GM21786 (cell line): ENCODE data around the gene DMAC2.
A peak's percentile ranks its signal among the peaks of the same experiment; 100 is the strongest.
"Not testable (repeated sequence)": the region's sequence is repeated elsewhere in the genome, so short reads cannot be mapped to it uniquely, and the experiment has no call there.

Source experiments
- ATAC-seq: cut with Tn5 transposase; IDR thresholded peaks from one replicate; pipeline ENCODE4 v1.9.1; 2021; ENCODE audit not compliant: unreplicated experiment

DMAC2 gene

GRCh38 chr19:41439441-41440222 is at the start of gene DMAC2:
Gene DMAC2 (minus strand): TSS chr19:41439912. CDS start chr19:41439899, 13 bp downstream.
- peak; percentile 90 for ATAC-seq

- ATAC-seq, result not testable (repeated sequence)
Measured at GRCh38 chr19:41486953-41487352, 47.2 kb upstream of the DMAC2 start.

- ATAC-seq, result no peak
Measured at GRCh38 chr19:41484822-41485221, 45.1 kb upstream of the DMAC2 start.

- no peak for ATAC-seq
Measured at GRCh38 chr19:41480336-41480735, 40.6 kb upstream of the DMAC2 start.

- no peak for ATAC-seq
Measured at GRCh38 chr19:41479757-41480191, 40.1 kb upstream of the DMAC2 start.

- no peak for ATAC-seq
Measured at GRCh38 chr19:41478875-41479756, 39.4 kb upstream of the DMAC2 start.

- ATAC-seq, result no peak
Measured at GRCh38 chr19:41478171-41478570, 38.5 kb upstream of the DMAC2 start.

- ATAC-seq, result no peak
Measured at GRCh38 chr19:41476583-41476982, 36.9 kb upstream of the DMAC2 start.

GRCh38 chr19:41463257-41464256 is 23.8 kb upstream of the DMAC2 start:
- not testable (repeated sequence) for ATAC-seq

GRCh38 chr19:41462497-41462896 is 22.8 kb upstream of the DMAC2 start:
- no peak for ATAC-seq

GRCh38 chr19:41457241-41457640 is 17.5 kb upstream of the DMAC2 start:
- ATAC-seq, result peak; percentile 64

GRCh38 chr19:41456342-41456918 is 16.7 kb upstream of the DMAC2 start:
- ATAC-seq, result no peak

- ATAC-seq, result no peak
Measured at GRCh38 chr19:41455936-41456335, 16.2 kb upstream of the DMAC2 start.

- no peak for ATAC-seq
Measured at GRCh38 chr19:41452584-41453275, 13.0 kb upstream of the DMAC2 start.

GRCh38 chr19:41449865-41450178 is 10.1 kb upstream of the DMAC2 start:
- ATAC-seq, result no peak

GRCh38 chr19:41449079-41449864 is 9.6 kb upstream of the DMAC2 start:
- no peak for ATAC-seq

- ATAC-seq, result no peak
Measured at GRCh38 chr19:41447732-41448332, 8.1 kb upstream of the DMAC2 start.

- no peak for ATAC-seq
Measured at GRCh38 chr19:41445575-41445974, 5.9 kb upstream of the DMAC2 start.
